Measurements from ENCODE around the gene PISD. TPM values are rescaled to one million over a fixed set of nuclear protein-coding genes. Genes with fewer than 3 reads are reported as not detected.

The PISD gene
- total RNA-seq, 1 experiment from 2014 or later, result 46.4 TPM

GRCh38 chr22:31588970-31589675 lies 72.9 kb downstream of the PISD start:
- no peaks in the 10 kb centered on the region for H3K9me3 ChIP-seq (ENCODE audit: insufficient read depth, low read depth)
- POLR2A ChIA-PET (ENCODE audit: unreplicated experiment), result no interaction called here
- no peaks in the 10 kb centered on the region for H3K79me2 ChIP-seq (ENCODE audit: low read depth)
- no peak for TF ChIP-seq EZH2 (IDR thresholded peaks at IDR 0.05; ENCODE audit: low read depth)
- no peak for TF ChIP-seq CTCF (conservative IDR thresholded peaks at IDR 0.05)
- peaks cover 51% of the 10 kb centered on the region for H3K4me1 ChIP-seq (replicated peaks; ENCODE audit: insufficient read depth)
- H4K20me1 ChIP-seq (ENCODE audit: insufficient read depth), result no peaks in the 10 kb centered on the region
- BruUV-seq (replicated peaks), result no TSS peak
- no peaks in the 10 kb centered on the region for H3K27me3 ChIP-seq (ENCODE audit: insufficient read depth, low read depth)
- CTCF ChIA-PET, result no interaction called here
- no peak overlapping the region for H3K4me3 ChIP-seq
- no peak overlapping the region for H2AFZ ChIP-seq
- no peaks in the 10 kb centered on the region for H3K9me2 ChIP-seq (ENCODE audit: insufficient read depth)
- no peak overlapping the region for H3K4me2 ChIP-seq
- intact Hi-C loops (cut with micrococcal nuclease; ENCODE audit: unreplicated experiment), result no loop called here
- H3K36me3 ChIP-seq (ENCODE audit: low read depth), result peaks cover 8% of the 10 kb centered on the region; the same call in 1 of the 2 replicates
- peaks cover 33% of the 10 kb centered on the region for H3F3A ChIP-seq (ENCODE audit: insufficient read depth, low read depth)
- H3K27ac ChIP-seq, result no peak overlapping the region
- DNase-seq, result no peak

GRCh38 chr22:31586137-31586920 lies 75.7 kb downstream of the PISD start:
- H3K4me3 ChIP-seq, result no peak overlapping the region
- no peaks in the 10 kb centered on the region for H3K79me2 ChIP-seq (ENCODE audit: low read depth)
- H3K27me3 ChIP-seq (ENCODE audit: insufficient read depth, low read depth), result no peaks in the 10 kb centered on the region
- no peaks in the 10 kb centered on the region for H3K9me3 ChIP-seq (ENCODE audit: insufficient read depth, low read depth)
- H3K36me3 ChIP-seq (ENCODE audit: low read depth), result peaks cover 8% of the 10 kb centered on the region; the same call in 1 of the 2 replicates
- H3K27ac ChIP-seq, result peak overlapping the region; percentile 82
- TF ChIP-seq CTCF (conservative IDR thresholded peaks at IDR 0.05) (no peak), EZH2 (IDR thresholded peaks at IDR 0.05; ENCODE audit: low read depth) (no peak)
- ChIA-PET POLR2A (ENCODE audit: unreplicated experiment) (no interaction called here), CTCF (no interaction called here)
- peaks cover 60% of the 10 kb centered on the region for H3K4me1 ChIP-seq (replicated peaks; ENCODE audit: insufficient read depth)
- H2AFZ ChIP-seq, result no peak overlapping the region
- H3F3A ChIP-seq (ENCODE audit: insufficient read depth, low read depth), result peaks cover 33% of the 10 kb centered on the region
- intact Hi-C loops (cut with micrococcal nuclease; ENCODE audit: unreplicated experiment), result loop anchor here (1.0 kb wide), 1 partner anchor 16 kb away; no protein-coding TSS in a partner anchor
- peak; percentile 47 to 94 for DNase-seq
- H3K4me2 ChIP-seq, result peak overlapping the region; percentile 29
- H4K20me1 ChIP-seq (ENCODE audit: insufficient read depth), result no peaks in the 10 kb centered on the region
- no TSS peak for BruUV-seq (replicated peaks)
- no peaks in the 10 kb centered on the region for H3K9me2 ChIP-seq (ENCODE audit: insufficient read depth)

- H3K4me2 ChIP-seq, result peak overlapping the region; percentile 29
- H3F3A ChIP-seq (ENCODE audit: insufficient read depth, low read depth), result peaks cover 33% of the 10 kb centered on the region
- TF ChIP-seq EZH2 (IDR thresholded peaks at IDR 0.05; ENCODE audit: low read depth) (no peak), CTCF (conservative IDR thresholded peaks at IDR 0.05) (no peak)
- no peak overlapping the region for H2AFZ ChIP-seq
- CTCF ChIA-PET, result no interaction called here
- TSS peak; percentile 86 for BruUV-seq (replicated peaks)
- no peaks in the 10 kb centered on the region for H3K27me3 ChIP-seq (ENCODE audit: insufficient read depth, low read depth)
- peaks cover 8% of the 10 kb centered on the region; the same call in 1 of the 2 replicates for H3K36me3 ChIP-seq (ENCODE audit: low read depth)
- intact Hi-C loops (cut with micrococcal nuclease; ENCODE audit: unreplicated experiment), result no loop called here
- H3K9me3 ChIP-seq (ENCODE audit: insufficient read depth, low read depth), result no peaks in the 10 kb centered on the region
- DNase-seq, result peak; percentile 18 to 94
- H3K4me1 ChIP-seq (replicated peaks; ENCODE audit: insufficient read depth), result peaks cover 60% of the 10 kb centered on the region
- peak overlapping the region; percentile 82 for H3K27ac ChIP-seq
- POLR2A ChIA-PET (ENCODE audit: unreplicated experiment), result interaction anchor here (0.6 kb wide), 1 partner anchor 1282 kb away, joined by 3 read pairs; no protein-coding TSS in a partner anchor
- no peaks in the 10 kb centered on the region for H4K20me1 ChIP-seq (ENCODE audit: insufficient read depth)
- H3K79me2 ChIP-seq (ENCODE audit: low read depth), result no peaks in the 10 kb centered on the region
- no peak overlapping the region for H3K4me3 ChIP-seq
- H3K9me2 ChIP-seq (ENCODE audit: insufficient read depth), result no peaks in the 10 kb centered on the region
These were observed 76.7 kb downstream of the PISD start for GRCh38 chr22:31585161-31585859.

All from PC-9 (cell line).